Esophagus muscularis mucosa (tissue), 4 donors: ENCODE results near the gene NCOR1. TPM values are rescaled to one million over a fixed set of nuclear protein-coding genes. Genes with fewer than 3 reads are reported as not detected.

Experiments used
- DNase-seq: peaks from one replicate; pipeline ENCODE4 v3.0.0-alpha.2; 2017; ENCODE audit errors: extremely low spot score
- H3K27ac ChIP-seq, 4 donors: fragments of 200-600 bp; sonication (generic); replicated peaks in 1 of 4; 1 replicate in 3 of 4; 2 replicates in 1 of 4; pipeline ENCODE4 v1.5.1; 2016 to 2019; ENCODE audit warnings: mild to moderate bottlenecking in 1 of 4
- H3K27me3 ChIP-seq, 4 donors: fragments of 200-600 bp; sonication (generic); one replicate each; pipeline versions ENCODE4 v1.5.1 to v1.6.0; 2016 to 2019
- H3K36me3 ChIP-seq, 4 donors: fragments of 200-600 bp; sonication (generic); one replicate each; pipeline ENCODE4 v1.5.1; 2016 to 2019
- H3K4me1 ChIP-seq, 4 donors: fragments of 200-600 bp; sonication (generic); one replicate each; pipeline ENCODE4 v1.5.1; 2016 to 2019
- H3K4me3 ChIP-seq, 4 donors: fragments of 200-600 bp; sonication (generic); 1 replicate in 2 of 4; 2 replicates in 2 of 4; pipeline ENCODE4 v1.5.1; 2016 to 2019; ENCODE audit warnings: mild to moderate bottlenecking in 4 of 4, moderate library complexity in 1 of 4
- H3K9me3 ChIP-seq, 4 donors: fragments of 200-600 bp; sonication (generic); 1 replicate in 3 of 4; 2 replicates in 1 of 4; pipeline ENCODE4 v1.5.1; 2016 to 2019
- EP300 ChIP-seq: sonication (generic); formaldehyde crosslinking; IDR thresholded peaks from one replicate; pipeline ENCODE4 v1.6.1; 2017; ENCODE audit warnings: antibody characterized with exemption
- POLR2A ChIP-seq: fragments of 450-650 bp; IDR thresholded peaks from one replicate; pipeline ENCODE4 v1.6.1; 2017; ENCODE audit warnings: antibody characterized with exemption, moderate library complexity, mild to moderate bottlenecking, low read depth
- POLR2AphosphoS5 ChIP-seq, 2 donors: sonication (generic); formaldehyde crosslinking; IDR thresholded peaks; one replicate each; pipeline ENCODE4 v1.6.1; 2017; ENCODE audit warnings: antibody characterized with exemption in 2 of 2
- WGBS: methylation state at CpG from one replicate; pipeline ENCODE4 v1.1.5; 2018; 5-methylcytosine and 5-hydroxymethylcytosine counted together
- intact Hi-C: fragments of 100-400 bp; cut with DNase I; formaldehyde crosslinking; loops from one replicate; pipeline ENCODE4 v1.15.1; 2023
- total RNA-seq, 4 donors: library from RNA; depleted of rRNA; stranded (reverse); fragments of >200 nt; gene quantifications; one replicate each; pipeline versions ENCODE4 v1.1.0 to v1.2.1, GENCODE V29; 2016
- TF ChIP-seq, protein P1 (sequence below), 3 experiments: fragments of 200-600 bp in 2 of 3; fragments of 450-650 bp in 1 of 3; sonication (generic) in 2 of 3; IDR thresholded peaks; one replicate each; pipeline ENCODE4 v1.5.1; 2017 to 2019; ENCODE audit warnings: antibody characterized with exemption in 3 of 3, mild to moderate bottlenecking in 2 of 3, moderate library complexity in 1 of 3

The NCOR1 gene
- total RNA-seq, 4 donors from 2014 or later: 100 to 123 (median 109) TPM

DNA sequence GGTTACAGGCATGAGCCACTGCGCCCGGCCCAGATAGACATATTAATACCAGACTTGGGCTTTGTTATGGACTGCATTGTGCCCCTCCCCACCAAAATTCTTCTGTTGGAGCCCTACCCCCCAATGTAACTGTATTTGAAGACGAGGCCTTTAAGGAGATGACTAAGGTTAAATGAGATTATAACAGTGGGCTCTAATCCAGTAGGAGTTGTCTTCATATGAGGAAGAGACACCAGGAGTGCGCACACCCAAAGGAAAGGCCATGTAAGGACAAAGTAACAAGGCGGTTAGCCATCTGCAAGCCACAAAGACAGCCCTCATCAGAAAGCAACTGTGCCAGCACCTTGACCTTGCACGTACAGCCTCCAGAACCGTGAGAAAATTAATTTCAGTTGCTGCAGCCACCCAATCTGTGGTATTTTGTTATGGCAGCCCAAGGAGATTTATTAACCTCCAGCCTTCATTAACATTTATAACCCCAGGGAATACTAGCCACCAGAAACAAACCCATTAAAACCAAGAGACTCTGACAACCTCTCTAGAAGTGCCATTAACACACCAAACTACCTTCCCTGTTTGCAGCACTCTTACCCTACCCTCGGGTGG, 108.1 kb downstream of the NCOR1 start:
- no peak for TF ChIP-seq EP300
- TF ChIP-seq, protein P1, sequence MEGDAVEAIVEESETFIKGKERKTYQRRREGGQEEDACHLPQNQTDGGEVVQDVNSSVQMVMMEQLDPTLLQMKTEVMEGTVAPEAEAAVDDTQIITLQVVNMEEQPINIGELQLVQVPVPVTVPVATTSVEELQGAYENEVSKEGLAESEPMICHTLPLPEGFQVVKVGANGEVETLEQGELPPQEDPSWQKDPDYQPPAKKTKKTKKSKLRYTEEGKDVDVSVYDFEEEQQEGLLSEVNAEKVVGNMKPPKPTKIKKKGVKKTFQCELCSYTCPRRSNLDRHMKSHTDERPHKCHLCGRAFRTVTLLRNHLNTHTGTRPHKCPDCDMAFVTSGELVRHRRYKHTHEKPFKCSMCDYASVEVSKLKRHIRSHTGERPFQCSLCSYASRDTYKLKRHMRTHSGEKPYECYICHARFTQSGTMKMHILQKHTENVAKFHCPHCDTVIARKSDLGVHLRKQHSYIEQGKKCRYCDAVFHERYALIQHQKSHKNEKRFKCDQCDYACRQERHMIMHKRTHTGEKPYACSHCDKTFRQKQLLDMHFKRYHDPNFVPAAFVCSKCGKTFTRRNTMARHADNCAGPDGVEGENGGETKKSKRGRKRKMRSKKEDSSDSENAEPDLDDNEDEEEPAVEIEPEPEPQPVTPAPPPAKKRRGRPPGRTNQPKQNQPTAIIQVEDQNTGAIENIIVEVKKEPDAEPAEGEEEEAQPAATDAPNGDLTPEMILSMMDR (IDR thresholded peaks at IDR 0.05): no peak
- no peak for TF ChIP-seq POLR2AphosphoS5 (IDR thresholded peaks at IDR 0.05)
- TF ChIP-seq POLR2A: no peak
- no peak for DNase-seq
- 95% methylated on average over 8 of the region's 8 CpGs for WGBS
- no peaks in the 10 kb centered on the region for H3K27me3 ChIP-seq
- peak overlapping the region; percentile 17 to 51 (median 38) for H3K27ac ChIP-seq
- H3K9me3 ChIP-seq: no peaks in the 10 kb centered on the region
- H3K36me3 ChIP-seq: peaks cover 0 to 54% (median 30%) of the 10 kb centered on the region in 4 donors
- intact Hi-C loops: no loop called here
- H3K4me1 ChIP-seq: peaks cover 0 to 5% (median 4%) of the 10 kb centered on the region in 4 donors
- no peak overlapping the region for H3K4me3 ChIP-seq

DNA sequence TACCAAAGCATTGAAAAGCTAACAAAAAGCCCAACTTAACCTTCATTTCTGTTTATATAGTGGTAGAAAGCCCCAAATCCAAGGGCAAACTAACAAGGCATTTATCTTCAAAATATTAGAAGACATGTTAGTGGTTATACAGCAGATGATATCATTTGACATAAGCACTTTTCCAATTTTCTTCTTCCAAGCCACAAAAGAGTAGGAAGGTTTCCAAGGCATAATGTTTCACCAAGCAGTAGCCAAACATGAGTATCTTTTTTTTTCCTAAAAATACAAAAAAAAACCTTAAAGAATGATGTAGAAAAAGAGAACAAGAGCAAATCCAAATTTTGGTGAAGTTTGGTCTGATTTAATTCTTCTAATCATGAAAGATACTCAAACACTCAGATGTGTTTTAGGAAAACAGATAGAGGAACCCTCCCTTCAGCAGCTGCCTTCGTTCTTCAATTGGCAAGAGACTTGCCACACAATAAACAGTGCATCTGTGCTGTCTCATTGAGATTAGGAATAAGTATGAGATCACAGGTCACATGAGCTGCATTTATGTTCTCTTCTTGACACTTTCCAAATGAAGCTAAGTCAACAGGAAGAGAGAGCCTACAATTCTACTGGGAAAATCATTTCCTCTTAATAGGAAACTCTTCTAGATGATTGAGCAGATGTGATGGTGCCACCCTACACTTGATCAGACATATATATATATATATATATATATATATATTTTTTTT, 109.0 kb downstream of the NCOR1 start:
- intact Hi-C loops: no loop called here
- no peak for DNase-seq
- no peaks in the 10 kb centered on the region for H3K27me3 ChIP-seq
- 35% methylated on average over 1 of the region's 1 CpG for WGBS
- H3K4me3 ChIP-seq: no peak overlapping the region
- no peaks in the 10 kb centered on the region for H3K9me3 ChIP-seq
- peaks cover 0 to 5% (median 4%) of the 10 kb centered on the region in 4 donors for H3K4me1 ChIP-seq
- TF ChIP-seq POLR2AphosphoS5 (IDR thresholded peaks at IDR 0.05) (peak in 1 of 2 donors; percentile 27), POLR2A (no peak)
- peaks cover 4 to 53% (median 36%) of the 10 kb centered on the region in 4 donors for H3K36me3 ChIP-seq
- H3K27ac ChIP-seq: peak overlapping the region; percentile 11 to 52 (median 40)

DNA sequence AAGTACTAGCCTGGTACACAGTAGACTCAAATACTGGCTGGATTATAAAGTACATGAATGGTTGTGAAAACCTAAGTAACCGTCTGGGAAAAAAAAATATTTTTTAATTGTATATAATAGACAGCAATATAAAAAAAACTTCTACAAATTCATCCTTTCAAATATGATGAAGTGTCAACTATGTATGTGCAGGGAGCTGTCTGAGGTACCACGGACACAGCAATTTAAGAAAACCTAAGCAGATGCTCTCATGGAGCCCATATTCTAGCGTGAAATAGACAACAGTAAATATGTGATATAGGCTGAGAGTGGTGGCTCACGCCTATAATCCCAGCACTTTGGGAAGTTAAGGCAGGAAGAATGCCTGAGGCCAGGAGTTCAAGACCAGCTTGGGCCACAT, 111.1 kb downstream of the NCOR1 start:
- TF ChIP-seq POLR2AphosphoS5 (IDR thresholded peaks at IDR 0.05) (no peak), POLR2A (no peak), EP300 (no peak)
- TF ChIP-seq, protein P1 (IDR thresholded peaks at IDR 0.05): no peak
- Histone ChIP-seq H3K4me3 (no peak overlapping the region), H3K27me3 (no peaks in the 10 kb centered on the region), H3K9me3 (no peaks in the 10 kb centered on the region), H3K36me3 (peaks cover 9 to 60% (median 47%) of the 10 kb centered on the region in 4 donors), H3K4me1 (peaks cover 0 to 5% (median 4%) of the 10 kb centered on the region in 4 donors), H3K27ac (no peak overlapping the region)
- WGBS: 87% methylated on average over 4 of the region's 4 CpGs
- no peak for DNase-seq
- intact Hi-C loops: no loop called here

GRCh38 chr17:16101440-16101839, 113.9 kb downstream of the NCOR1 start:
- no peaks in the 10 kb centered on the region for H3K27me3 ChIP-seq
- H3K36me3 ChIP-seq: peaks cover 21 to 73% (median 61%) of the 10 kb centered on the region in 4 donors
- H3K9me3 ChIP-seq: no peaks in the 10 kb centered on the region
- H3K4me3 ChIP-seq: no peak overlapping the region
- H3K27ac ChIP-seq: no peak overlapping the region
- TF ChIP-seq, protein P1 (IDR thresholded peaks at IDR 0.05): no peak
- TF ChIP-seq EP300: no peak
- H3K4me1 ChIP-seq: peaks cover 0 to 4% (median 3%) of the 10 kb centered on the region in 4 donors
- intact Hi-C loops: no loop called here
- DNase-seq: no peak
- WGBS: 94% methylated on average over 6 of the region's 6 CpGs

DNA sequence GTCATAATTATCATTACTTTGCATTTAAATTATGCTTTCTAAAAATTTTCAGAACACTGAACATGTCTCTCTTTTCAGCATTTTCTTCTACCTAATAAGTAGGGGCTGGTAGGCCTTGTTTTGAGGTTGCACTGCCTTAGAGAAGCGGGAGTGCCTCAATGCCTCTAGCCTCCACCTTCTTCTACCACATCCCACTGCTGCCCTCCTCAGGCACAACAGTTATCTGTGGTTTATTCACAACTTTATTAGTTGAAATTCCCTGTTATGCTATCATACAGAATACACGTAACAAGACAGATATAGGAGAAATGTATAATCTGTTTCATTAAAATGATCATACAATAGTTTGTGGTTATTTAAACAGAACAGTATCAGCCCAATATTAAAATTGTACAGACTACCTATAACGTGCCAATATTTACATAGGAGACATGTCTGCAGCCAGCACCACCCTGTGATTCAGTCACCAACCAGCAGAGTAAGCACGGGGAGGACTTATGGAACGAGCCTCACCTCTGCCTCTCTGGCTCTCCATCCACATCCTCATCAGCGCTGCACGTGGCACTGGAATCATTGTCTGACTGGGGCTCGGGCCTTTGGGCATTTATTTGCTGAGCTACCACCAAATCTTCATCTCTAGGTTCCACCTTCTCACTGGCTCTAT, 114.5 kb downstream of the NCOR1 start:
- peaks cover 21 to 70% (median 61%) of the 10 kb centered on the region in 4 donors for H3K36me3 ChIP-seq

More for the DNA sequence above, 114.5 kb downstream of the NCOR1 start:
- no peak for DNase-seq
- TF ChIP-seq EP300 (no peak), POLR2AphosphoS5 (IDR thresholded peaks at IDR 0.05) (no peak), POLR2A (no peak)
- TF ChIP-seq, protein P1 (IDR thresholded peaks at IDR 0.05): no peak
- Histone ChIP-seq H3K9me3 (no peaks in the 10 kb centered on the region), H3K27ac (no peak overlapping the region), H3K4me1 (peaks cover 0 to 4% (median 0%) of the 10 kb centered on the region in 4 donors), H3K27me3 (no peaks in the 10 kb centered on the region), H3K4me3 (no peak overlapping the region)
- 90% methylated on average over 8 of the region's 8 CpGs for WGBS
- intact Hi-C loops: no loop called here
